GM12878 (cell line): ENCODE results near the gene LMX1A. TPM values are rescaled to one million over a fixed set of nuclear protein-coding genes. Genes with fewer than 3 reads are reported as not detected.

ENCODE experiments used
- ATAC-seq: fragments of 200-7000 bp; cut with Tn5 transposase; 3 replicates; pipeline ENCODE4 v1.9.1; 2020; ENCODE audit warnings: mild to moderate bottlenecking, moderate library complexity
- BruUV-seq: library from RNA; stranded (reverse); fragments of 400-500 nt; replicated peaks from 2 replicates; lab custom pipeline; 2021; lab: Mats Ljungman, UMichigan
- CTCF ChIA-PET: fragments of 300-600 bp; sonication (Branson Sonifier 250); formaldehyde crosslinking; extraction: SDS; loops from one replicate; lab custom pipeline; 2021; ENCODE audit warnings: inconsistent platforms; lab: Yijun Ruan, JAX
- POLR2A ChIA-PET: fragments of 350-600 bp; formaldehyde crosslinking; extraction: SDS; loops from one replicate; lab custom pipeline; 2021; ENCODE audit warnings: inconsistent platforms; lab: Charles Lee
- RAD21 ChIA-PET: fragments of 300-600 bp; sonication (Branson Sonifier 250); formaldehyde crosslinking; loops from one replicate; lab custom pipeline; 2023; ENCODE audit warnings: antibody characterized with exemption; ENCODE audit not compliant: unreplicated experiment; lab: Charles Lee
- SMC1A ChIA-PET: fragments of 300-600 bp; sonication (Branson Sonifier 250); formaldehyde crosslinking; loops from one replicate; lab custom pipeline; 2023; ENCODE audit not compliant: unreplicated experiment, uncharacterized antibody; lab: Charles Lee
- DNase-seq: peaks from one replicate; pipeline ENCODE4 v3.0.0-alpha.2; 2011; ENCODE audit warnings: low read depth, low spot score
- FAIRE-seq: peaks from 3 replicates; lab custom pipeline; 2011; peaks lifted over from hg19 to GRCh38; lab: Jason Lieb, UNC
- H2AFZ ChIP-seq: 2 replicates; pipeline ENCODE4 v1.6.0; 2011; ENCODE audit warnings: low read depth, low read length, control low read depth; ENCODE audit not compliant: control insufficient read depth
- H3K27ac ChIP-seq: 2 replicates; pipeline ENCODE4 v1.5.1; 2011; ENCODE audit warnings: control low read depth; ENCODE audit not compliant: control insufficient read depth, insufficient read depth
- H3K27me3 ChIP-seq, 2 experiments: replicated peaks in 1 of 2; 2 replicates each; pipeline versions ENCODE4 v1.6.0 to v1.6.1; 2011; ENCODE audit warnings: low read length in 1 of 2; ENCODE audit not compliant: control insufficient read depth in 2 of 2, insufficient read depth in 2 of 2
- H3K36me3 ChIP-seq, 2 experiments: 2 replicates each; pipeline ENCODE4 v1.5.1; 2011; ENCODE audit warnings: low read length in 1 of 2; ENCODE audit not compliant: control insufficient read depth in 2 of 2, insufficient read depth in 2 of 2
- H3K4me1 ChIP-seq: 2 replicates; pipeline ENCODE4 v1.6.1; 2011; ENCODE audit warnings: mild to moderate bottlenecking, low read length, moderate library complexity, mixed read lengths; ENCODE audit not compliant: control insufficient read depth, insufficient read depth
- H3K4me2 ChIP-seq: 2 replicates; pipeline ENCODE4 v1.6.0; 2011; ENCODE audit warnings: control low read depth; ENCODE audit not compliant: control insufficient read depth, insufficient read depth
- H3K4me3 ChIP-seq: fragments of 200-600 bp; sonication (generic); 2 replicates; pipeline ENCODE4 v1.5.1; 2016
- H3K79me2 ChIP-seq: 2 replicates; pipeline ENCODE4 v1.6.0; 2011; ENCODE audit warnings: low read length; ENCODE audit not compliant: control insufficient read depth, insufficient read depth
- H3K9ac ChIP-seq: 2 replicates; pipeline ENCODE4 v1.8.0; 2011; ENCODE audit warnings: low read length, control low read depth, mixed read lengths; ENCODE audit not compliant: control insufficient read depth, insufficient read depth
- H3K9me3 ChIP-seq: replicated peaks from 3 replicates; pipeline ENCODE4 v1.5.1; 2011; ENCODE audit warnings: mild to moderate bottlenecking, low read length; ENCODE audit not compliant: control insufficient read depth, insufficient read depth
- H4K20me1 ChIP-seq: 2 replicates; pipeline ENCODE4 v1.6.0; 2011; ENCODE audit not compliant: control insufficient read depth, insufficient read depth
- ZNF384 ChIP-seq: IDR thresholded peaks from 2 replicates; pipeline ENCODE4 v1.6.1; 2012; ENCODE audit warnings: low read depth, mild to moderate bottlenecking, low read length, improper control_type of control experiment, borderline replicate concordance
- WGBS: methylation state at CpG from one replicate; pipeline ENCODE4 v1.1.6; 2016; ENCODE audit warnings: low lambda C conversion rate; ENCODE audit not compliant: insufficient replicate concordance, insufficient coverage; ENCODE audit errors: missing lambda C conversion rate; 5-methylcytosine and 5-hydroxymethylcytosine counted together
- in situ Hi-C: fragments of 300-500 bp; cut with MboI; formaldehyde crosslinking; loops from 9 replicates; pipeline ENCODE4 v1.14.3; 2018; ENCODE audit warnings: mixed read lengths
- intact Hi-C: fragments of 100-400 bp; cut with micrococcal nuclease; formaldehyde crosslinking; loops from one replicate; pipeline ENCODE4 v1.14.2; 2022; ENCODE audit not compliant: unreplicated experiment
- polyA plus RNA-seq, 11 experiments: library from polyadenylated mRNA; depleted of rRNA in 4 of 11; unstranded in 6 of 11; stranded (reverse) in 5 of 11; fragments of >200 nt; fragmentation: Nextera tagmentation in 4 of 11; fragmentation: Illumina TruSeq in 1 of 11; extraction: Ambion mirVana in 4 of 11; extraction: Trizol in 1 of 11; gene quantifications; 1 replicate in 1 of 11; 2 replicates in 10 of 11; pipeline versions ENCODE4 v1.2.1 to v1.2.3, GENCODE V29; 2011 to 2016; ENCODE audit warnings: inconsistent platforms in 2 of 11, missing spikeins in 2 of 11, low read depth in 1 of 11
- total RNA-seq, 4 experiments: library from RNA; depleted of rRNA in 3 of 4; stranded (reverse); fragments of >200 nt in 3 of 4; fragmentation: Illumina TruSeq in 1 of 4; extraction: Trizol in 1 of 4; gene quantifications; 2 replicates each; pipeline versions ENCODE4 v1.2.1 to v1.2.3, GENCODE V29; 2013 to 2021
- TF ChIP-seq, protein P1 (sequence below): IDR thresholded peaks from 2 replicates; pipeline ENCODE4 v1.6.1; 2011; ENCODE audit warnings: borderline replicate concordance, low read depth, mild to moderate bottlenecking, moderate library complexity, low read length; ENCODE audit not compliant: insufficient read depth, poor library complexity, severe bottlenecking
- TF ChIP-seq, protein P2 (sequence below): fragments of 450-650 bp; IDR thresholded peaks from 2 replicates; pipeline ENCODE4 v1.6.1; 2017; ENCODE audit warnings: mild to moderate bottlenecking

Gene LMX1A
- total and polyA plus RNA-seq, 10 of the 15 experiments (the other 5 are each of a cell fraction or from before 2014, with no cell fraction given) = not detected

DNA sequence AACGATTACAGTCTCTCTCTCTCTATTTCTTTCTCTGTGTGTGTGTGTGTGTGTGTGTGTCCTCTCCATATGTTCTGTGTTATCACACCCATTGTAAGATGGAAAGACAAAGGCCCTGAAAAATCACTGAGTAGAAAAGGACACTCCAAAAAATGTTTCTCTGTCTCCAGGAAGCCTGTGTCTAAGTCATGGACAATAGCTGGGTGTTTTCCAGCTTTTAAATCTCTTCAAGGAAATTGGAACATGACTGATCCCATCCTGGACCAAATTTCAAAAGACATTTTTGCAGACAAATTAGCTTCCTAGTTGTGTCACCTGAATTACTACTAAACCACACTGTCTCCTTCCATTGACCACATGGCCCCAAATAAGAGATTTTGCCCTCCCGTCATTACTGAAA is 31.0 kb upstream of the LMX1A start:
- Histone ChIP-seq H3K27ac (no peak overlapping the region), H4K20me1 (no peaks in the 10 kb centered on the region; the same call in 1 of the 2 replicates), H2AFZ (no peak overlapping the region), H3K4me1 (no peaks in the 10 kb centered on the region), H3K9me3 (no peaks in the 10 kb centered on the region), H3K9ac (no peak overlapping the region), H3K4me3 (no peak overlapping the region), H3K4me2 (no peak overlapping the region), H3K36me3 (no peaks in the 10 kb centered on the region), H3K27me3 (peaks cover 3 to 7% of the 10 kb centered on the region in 2 experiments; a peak in 3 of 4 replicates), H3K79me2 (no peaks in the 10 kb centered on the region)
- POLR2A ChIA-PET = no interaction called here
- TF ChIP-seq, protein P1, sequence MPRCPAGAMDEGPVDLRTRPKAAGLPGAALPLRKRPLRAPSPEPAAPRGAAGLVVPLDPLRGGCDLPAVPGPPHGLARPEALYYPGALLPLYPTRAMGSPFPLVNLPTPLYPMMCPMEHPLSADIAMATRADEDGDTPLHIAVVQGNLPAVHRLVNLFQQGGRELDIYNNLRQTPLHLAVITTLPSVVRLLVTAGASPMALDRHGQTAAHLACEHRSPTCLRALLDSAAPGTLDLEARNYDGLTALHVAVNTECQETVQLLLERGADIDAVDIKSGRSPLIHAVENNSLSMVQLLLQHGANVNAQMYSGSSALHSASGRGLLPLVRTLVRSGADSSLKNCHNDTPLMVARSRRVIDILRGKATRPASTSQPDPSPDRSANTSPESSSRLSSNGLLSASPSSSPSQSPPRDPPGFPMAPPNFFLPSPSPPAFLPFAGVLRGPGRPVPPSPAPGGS = no peak
- no peak for TF ChIP-seq ZNF384
- TF ChIP-seq, protein P2, sequence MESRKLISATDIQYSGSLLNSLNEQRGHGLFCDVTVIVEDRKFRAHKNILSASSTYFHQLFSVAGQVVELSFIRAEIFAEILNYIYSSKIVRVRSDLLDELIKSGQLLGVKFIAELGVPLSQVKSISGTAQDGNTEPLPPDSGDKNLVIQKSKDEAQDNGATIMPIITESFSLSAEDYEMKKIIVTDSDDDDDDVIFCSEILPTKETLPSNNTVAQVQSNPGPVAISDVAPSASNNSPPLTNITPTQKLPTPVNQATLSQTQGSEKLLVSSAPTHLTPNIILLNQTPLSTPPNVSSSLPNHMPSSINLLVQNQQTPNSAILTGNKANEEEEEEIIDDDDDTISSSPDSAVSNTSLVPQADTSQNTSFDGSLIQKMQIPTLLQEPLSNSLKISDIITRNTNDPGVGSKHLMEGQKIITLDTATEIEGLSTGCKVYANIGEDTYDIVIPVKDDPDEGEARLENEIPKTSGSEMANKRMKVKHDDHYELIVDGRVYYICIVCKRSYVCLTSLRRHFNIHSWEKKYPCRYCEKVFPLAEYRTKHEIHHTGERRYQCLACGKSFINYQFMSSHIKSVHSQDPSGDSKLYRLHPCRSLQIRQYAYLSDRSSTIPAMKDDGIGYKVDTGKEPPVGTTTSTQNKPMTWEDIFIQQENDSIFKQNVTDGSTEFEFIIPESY = no peak
- DNase-seq (no peak), FAIRE-seq (no peak), ATAC-seq (no peak)
- WGBS = 50% methylated on average over 2 of the region's 2 CpGs
- BruUV-seq = no TSS peak
- SMC1A ChIA-PET = no interaction called here
- RAD21 ChIA-PET = no interaction called here
- in situ Hi-C loops (no loop called here), intact Hi-C loops (no loop called here)
- CTCF ChIA-PET = interaction anchor here (2.8 kb wide), 2 partner anchors 20 to 206 kb away, joined by 11 to 17 read pairs; no protein-coding TSS in a partner anchor
